Sigmoid colon (tissue), 7 donors: ENCODE results near the gene ATP6V1D. TPM values are rescaled to one million over a fixed set of nuclear protein-coding genes. Genes with fewer than 3 reads are reported as not detected.

ENCODE experiments used
- DNase-seq: peaks from one replicate; pipeline ENCODE4 v3.0.0-alpha.2; 2019
- H3K27ac ChIP-seq, 4 donors: fragments of 200-600 bp; sonication (generic); one replicate each; pipeline ENCODE4 v1.5.1; 2016 to 2019; ENCODE audit warnings: mild to moderate bottlenecking in 1 of 4
- H3K27me3 ChIP-seq, 3 donors: fragments of 200-600 bp; sonication (generic); one replicate each; pipeline ENCODE4 v1.5.1; 2019; ENCODE audit warnings: mild to moderate bottlenecking in 1 of 3
- H3K36me3 ChIP-seq, 4 donors: fragments of 200-600 bp; sonication (generic); one replicate each; pipeline ENCODE4 v1.5.1; 2016 to 2019
- H3K4me1 ChIP-seq, 4 donors: fragments of 200-600 bp; sonication (generic); one replicate each; pipeline ENCODE4 v1.5.1; 2017 to 2019
- H3K4me3 ChIP-seq, 4 donors: fragments of 200-600 bp; sonication (generic); one replicate each; pipeline ENCODE4 v1.5.1; 2017 to 2019; ENCODE audit warnings: mild to moderate bottlenecking in 2 of 4, moderate library complexity in 1 of 4
- H3K9me3 ChIP-seq, 4 donors: fragments of 200-600 bp in 3 of 4; sonication (generic) in 3 of 4; one replicate each; pipeline versions ENCODE4 v1.5.1 to v1.6.1; 2013 to 2019
- CTCF ChIP-seq, 4 experiments: fragments of 450-650 bp in 3 of 4; fragments of 200-600 bp in 1 of 4; IDR thresholded peaks; one replicate each; pipeline ENCODE4 v1.5.1; 2016 to 2019; ENCODE audit warnings: antibody characterized with exemption in 4 of 4, mild to moderate bottlenecking in 3 of 4, moderate library complexity in 2 of 4
- EP300 ChIP-seq, 4 donors: sonication (generic); formaldehyde crosslinking; IDR thresholded peaks; one replicate each; pipeline ENCODE4 v1.6.1; 2017; ENCODE audit warnings: antibody characterized with exemption in 4 of 4
- POLR2A ChIP-seq, 2 donors: fragments of 450-650 bp; IDR thresholded peaks; one replicate each; pipeline ENCODE4 v1.6.1; 2016; ENCODE audit warnings: antibody characterized with exemption in 2 of 2, mild to moderate bottlenecking in 2 of 2, moderate library complexity in 2 of 2
- POLR2AphosphoS5 ChIP-seq, 4 donors: sonication (generic); formaldehyde crosslinking; IDR thresholded peaks; one replicate each; pipeline ENCODE4 v1.6.1; 2017; ENCODE audit warnings: antibody characterized with exemption in 4 of 4
- WGBS, 2 donors: extraction: QIAGEN DNeasy Blood & Tissue Kit; methylation state at CpG; one replicate each; pipeline ENCODE4 v1.1.7; 2013; 5-methylcytosine and 5-hydroxymethylcytosine counted together
- intact Hi-C: fragments of 100-400 bp; cut with DNase I; formaldehyde crosslinking; loops from one replicate; pipeline ENCODE4 v1.15.1; 2023
- polyA plus RNA-seq, 3 donors: library from polyadenylated mRNA; stranded (reverse); fragments of 200-250 nt; gene quantifications; one replicate each; pipeline ENCODE4 v1.2.3, GENCODE V29; 2013
- total RNA-seq, 4 donors: library from RNA; depleted of rRNA; stranded (reverse); fragments of >200 nt; gene quantifications; one replicate each; pipeline ENCODE4 v1.1.0, GENCODE V29; 2016
- donor health status: healthy with polysubstance abuse.
- donor health status: Bipolar disorder and iron deficiency.
- donor health status: healthy.

ATP6V1D gene
- total and polyA plus RNA-seq, 7 donors = 64.1 to 181 (median 79.7) TPM

- WGBS, 2 donors = 83 to 88% methylated on average over 9 of the region's 9 CpGs
- no peaks in the 10 kb centered on the region for H3K9me3 ChIP-seq
Observed at GRCh38 chr14:67392800-67393199, 33.2 kb upstream of the ATP6V1D start.

GRCh38 chr14:67392123-67392522, 32.5 kb upstream of the ATP6V1D start:
- Histone ChIP-seq H3K36me3 (no peaks in the 10 kb centered on the region), H3K27me3 (no peaks in the 10 kb centered on the region), H3K9me3 (no peaks in the 10 kb centered on the region), H3K27ac (no peak overlapping the region), H3K4me3 (no peak overlapping the region), H3K4me1 (peaks cover 0 to 4% (median under 1%) of the 10 kb centered on the region in 4 donors)
- TF ChIP-seq EP300 (IDR thresholded peaks at IDR 0.05) (no peak), POLR2AphosphoS5 (IDR thresholded peaks at IDR 0.05) (no peak), CTCF (IDR thresholded peaks at IDR 0.05) (no peak), POLR2A (IDR thresholded peaks at IDR 0.05) (no peak)
- intact Hi-C loops = no loop called here
- no peak for DNase-seq
- 76 to 93% methylated on average over 3 of the region's 3 CpGs for WGBS, 2 donors

More at GRCh38 chr14:67392800-67393199, 33.2 kb upstream of the ATP6V1D start:
- no peaks in the 10 kb centered on the region for H3K27me3 ChIP-seq
- no peaks in the 10 kb centered on the region for H3K4me1 ChIP-seq
- intact Hi-C loops = no loop called here
- no peak overlapping the region for H3K27ac ChIP-seq
- TF ChIP-seq POLR2A (IDR thresholded peaks at IDR 0.05) = no peak
- no peak for TF ChIP-seq EP300 (IDR thresholded peaks at IDR 0.05)
- no peak for TF ChIP-seq CTCF (IDR thresholded peaks at IDR 0.05)
- TF ChIP-seq POLR2AphosphoS5 (IDR thresholded peaks at IDR 0.05) = no peak
- no peaks in the 10 kb centered on the region for H3K36me3 ChIP-seq
- H3K4me3 ChIP-seq = no peak overlapping the region
- DNase-seq = no peak

GRCh38 chr14:67391268-67391667, 31.7 kb upstream of the ATP6V1D start:
- intact Hi-C loops = no loop called here
- Histone ChIP-seq H3K36me3 (no peaks in the 10 kb centered on the region), H3K4me3 (no peak overlapping the region), H3K9me3 (no peaks in the 10 kb centered on the region), H3K27ac (no peak overlapping the region), H3K4me1 (peaks cover 0 to 12% (median 7%) of the 10 kb centered on the region in 4 donors), H3K27me3 (no peaks in the 10 kb centered on the region)
- WGBS, 2 donors = 43 to 59% methylated on average over 6 of the region's 6 CpGs
- TF ChIP-seq POLR2AphosphoS5 (IDR thresholded peaks at IDR 0.05) = no peak
- no peak for TF ChIP-seq POLR2A (IDR thresholded peaks at IDR 0.05)
- no peak for TF ChIP-seq CTCF (IDR thresholded peaks at IDR 0.05)
- no peak for TF ChIP-seq EP300 (IDR thresholded peaks at IDR 0.05)
- DNase-seq = no peak

GRCh38 chr14:67389811-67390534, 30.4 kb upstream of the ATP6V1D start:
- no peak overlapping the region for H3K27ac ChIP-seq
- no peak overlapping the region for H3K4me3 ChIP-seq
- no peaks in the 10 kb centered on the region for H3K27me3 ChIP-seq
- TF ChIP-seq CTCF (IDR thresholded peaks at IDR 0.05) (no peak), POLR2A (IDR thresholded peaks at IDR 0.05) (no peak), EP300 (IDR thresholded peaks at IDR 0.05) (no peak), POLR2AphosphoS5 (IDR thresholded peaks at IDR 0.05) (no peak)
- H3K36me3 ChIP-seq = no peaks in the 10 kb centered on the region
- intact Hi-C loops = no loop called here
- no peaks in the 10 kb centered on the region for H3K9me3 ChIP-seq
- DNase-seq = no peak
- peaks cover 0 to 23% (median 18%) of the 10 kb centered on the region in 4 donors for H3K4me1 ChIP-seq
- WGBS, 2 donors = 92 to 93% methylated on average over 1 of the region's 1 CpG
